Measurements from ENCODE around the gene NDUFB1.

NDUFB1 gene

GRCh38 chr14:92144708-92145107, 23.2 kb upstream of the NDUFB1 start:
- no peak for DNase-seq (ENCODE audit: low read depth)
- TF ChIP-seq, protein P1, sequence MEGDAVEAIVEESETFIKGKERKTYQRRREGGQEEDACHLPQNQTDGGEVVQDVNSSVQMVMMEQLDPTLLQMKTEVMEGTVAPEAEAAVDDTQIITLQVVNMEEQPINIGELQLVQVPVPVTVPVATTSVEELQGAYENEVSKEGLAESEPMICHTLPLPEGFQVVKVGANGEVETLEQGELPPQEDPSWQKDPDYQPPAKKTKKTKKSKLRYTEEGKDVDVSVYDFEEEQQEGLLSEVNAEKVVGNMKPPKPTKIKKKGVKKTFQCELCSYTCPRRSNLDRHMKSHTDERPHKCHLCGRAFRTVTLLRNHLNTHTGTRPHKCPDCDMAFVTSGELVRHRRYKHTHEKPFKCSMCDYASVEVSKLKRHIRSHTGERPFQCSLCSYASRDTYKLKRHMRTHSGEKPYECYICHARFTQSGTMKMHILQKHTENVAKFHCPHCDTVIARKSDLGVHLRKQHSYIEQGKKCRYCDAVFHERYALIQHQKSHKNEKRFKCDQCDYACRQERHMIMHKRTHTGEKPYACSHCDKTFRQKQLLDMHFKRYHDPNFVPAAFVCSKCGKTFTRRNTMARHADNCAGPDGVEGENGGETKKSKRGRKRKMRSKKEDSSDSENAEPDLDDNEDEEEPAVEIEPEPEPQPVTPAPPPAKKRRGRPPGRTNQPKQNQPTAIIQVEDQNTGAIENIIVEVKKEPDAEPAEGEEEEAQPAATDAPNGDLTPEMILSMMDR (IDR thresholded peaks at IDR 0.05; ENCODE audit: insufficient read depth, low read depth, low read length, missing control alignments): no peak
- H3K4me3 ChIP-seq (ENCODE audit: low read depth, low read length): no peak overlapping the region

DNA sequence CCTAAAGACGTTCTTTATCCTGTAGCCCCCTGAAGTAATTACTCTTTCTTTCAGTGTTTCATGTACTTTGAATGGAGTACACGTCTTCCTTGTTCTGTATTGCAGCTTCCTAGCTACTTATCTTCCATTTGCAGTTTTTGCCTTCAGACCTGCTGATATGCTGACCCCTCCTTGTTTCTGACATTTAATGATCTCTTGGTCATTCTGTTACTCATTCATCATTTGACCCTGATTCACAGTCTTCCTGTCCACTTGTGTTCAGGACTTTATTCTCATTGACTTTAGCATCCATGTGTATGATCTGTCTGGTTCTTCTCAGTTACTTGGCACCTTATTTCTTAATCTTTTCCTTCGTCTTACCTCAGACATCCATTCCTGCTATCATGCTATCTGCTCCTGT, 22.5 kb upstream of the NDUFB1 start:
- no peak for DNase-seq (ENCODE audit: low read depth)
- TF ChIP-seq, protein P1 (IDR thresholded peaks at IDR 0.05; ENCODE audit: insufficient read depth, low read depth, low read length, missing control alignments): no peak
- H3K4me3 ChIP-seq (ENCODE audit: low read depth, low read length): no peak overlapping the region

GRCh38 chr14:92143309-92143708, 21.8 kb upstream of the NDUFB1 start:
- DNase-seq (ENCODE audit: low read depth): no peak
- TF ChIP-seq, protein P1 (IDR thresholded peaks at IDR 0.05; ENCODE audit: insufficient read depth, low read depth, low read length, missing control alignments): no peak
- no peak overlapping the region for H3K4me3 ChIP-seq (ENCODE audit: low read depth, low read length)

GRCh38 chr14:92135269-92135668, 13.8 kb upstream of the NDUFB1 start:
- no peak overlapping the region for H3K4me3 ChIP-seq (ENCODE audit: low read depth, low read length)
- DNase-seq (ENCODE audit: low read depth): peak; percentile 21
- TF ChIP-seq, protein P1 (IDR thresholded peaks at IDR 0.05; ENCODE audit: insufficient read depth, low read depth, low read length, missing control alignments): peak; percentile 24

DNA sequence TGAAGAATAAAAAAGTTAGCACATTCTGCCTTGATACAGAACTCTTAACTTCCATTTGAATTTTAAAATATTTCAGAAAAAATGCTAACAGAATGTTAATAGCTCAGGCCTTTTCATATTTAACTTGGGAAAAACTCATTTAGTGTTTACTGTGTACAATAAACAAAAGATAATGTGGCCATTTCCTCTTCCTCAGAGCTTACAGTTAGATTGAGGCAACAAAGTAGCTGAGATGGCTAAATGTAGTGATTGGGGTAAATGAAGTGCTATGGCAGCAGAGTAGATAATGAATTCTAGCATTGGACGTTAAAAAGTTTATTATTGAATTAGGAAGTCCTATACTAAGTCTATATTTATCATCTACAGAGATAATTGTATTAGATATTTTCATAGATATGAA, 12.9 kb upstream of the NDUFB1 start:
- no peak overlapping the region for H3K4me3 ChIP-seq (ENCODE audit: low read depth, low read length)
- no peak for DNase-seq (ENCODE audit: low read depth)
- TF ChIP-seq, protein P1 (IDR thresholded peaks at IDR 0.05; ENCODE audit: insufficient read depth, low read depth, low read length, missing control alignments): no peak

DNA sequence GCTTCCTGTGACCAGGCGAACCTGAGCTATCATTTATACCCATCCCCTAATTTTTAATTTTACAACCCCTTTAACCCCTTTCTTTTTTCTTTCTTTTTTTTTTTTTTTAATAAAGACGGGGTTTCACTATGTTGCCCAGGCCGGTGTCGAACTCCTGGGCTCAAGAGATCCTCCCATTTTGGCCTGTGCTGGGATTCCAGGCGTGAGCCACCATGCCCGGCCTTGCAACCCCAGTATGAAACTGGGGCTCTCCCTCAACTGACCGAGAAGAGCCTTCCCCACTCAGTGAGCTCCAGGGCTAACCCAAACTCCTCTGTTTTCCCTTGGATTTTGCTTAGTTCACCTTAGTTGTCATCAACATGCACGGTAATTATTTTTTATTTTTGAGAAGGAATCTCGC, 1.3 kb upstream of the NDUFB1 start:
- peak; percentile 37 for DNase-seq (ENCODE audit: low read depth)
- H3K4me3 ChIP-seq (ENCODE audit: low read depth, low read length): peak overlapping the region; percentile 69

DNA sequence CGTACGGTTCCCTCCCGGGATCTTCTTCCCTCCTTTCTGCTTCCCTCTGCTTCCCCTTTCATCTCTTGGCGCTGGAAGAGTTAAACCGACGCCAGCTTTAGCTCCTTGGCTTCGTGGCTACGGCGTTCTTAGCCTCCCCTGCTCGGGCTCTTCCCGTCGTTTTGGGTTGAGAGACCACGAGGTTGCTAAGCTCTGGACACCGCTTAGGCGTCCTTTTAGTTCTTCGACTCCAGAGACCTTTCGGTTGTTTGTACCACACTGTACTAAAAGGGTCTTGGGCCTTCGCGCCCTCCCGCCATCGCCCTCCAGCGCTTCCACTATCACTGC, 808 bp upstream of the NDUFB1 start:
- peak overlapping the region; percentile 69 for H3K4me3 ChIP-seq (ENCODE audit: low read depth, low read length)
- TF ChIP-seq, protein P1 (IDR thresholded peaks at IDR 0.05; ENCODE audit: insufficient read depth, low read depth, low read length, missing control alignments): no peak
- DNase-seq (ENCODE audit: low read depth): peak; percentile 33

More for the DNA sequence above, 1.3 kb upstream of the NDUFB1 start:
- TF ChIP-seq, protein P1 (IDR thresholded peaks at IDR 0.05; ENCODE audit: insufficient read depth, low read depth, low read length, missing control alignments): no peak
